Measurements from ENCODE around the gene JMJD8.
"Not testable (repeated sequence)": the region's sequence is repeated elsewhere in the genome, so short reads cannot be mapped to it uniquely, and the experiment has no call there.

GRCh38 chr16:712740-713250, 28.7 kb upstream of the JMJD8 start:
- TF ChIP-seq CTCF, POLR2A, EP300 (IDR thresholded peaks at IDR 0.05): not testable (repeated sequence)

Data from ovary (tissue), 3 donors.